ENCODE measurements around the gene MACROH2A2.

Gene MACROH2A2

DNA sequence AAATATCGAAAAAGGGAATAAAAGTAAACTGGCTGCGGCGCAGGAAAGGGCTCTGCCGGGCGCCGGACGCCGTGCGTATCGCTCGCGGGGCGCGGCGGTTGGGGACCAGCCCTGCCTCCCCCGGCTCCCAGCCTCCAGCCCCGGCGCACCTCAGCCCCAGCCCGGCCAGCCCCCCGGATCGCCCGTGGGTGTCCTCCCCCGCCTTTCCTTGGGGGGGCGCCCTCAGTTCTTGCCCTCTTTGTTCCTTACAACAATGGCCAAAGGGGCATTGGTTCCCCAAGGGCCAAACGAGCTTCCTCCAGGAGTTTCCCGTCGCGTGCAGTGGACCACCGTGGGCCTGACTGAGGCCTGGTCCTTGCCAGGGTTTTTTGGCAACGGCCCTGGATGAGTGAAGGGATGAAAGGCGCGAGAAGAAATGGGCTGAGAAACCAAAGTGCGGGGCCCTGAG is 1.2 kb downstream of the MACROH2A2 start:
- DNase-seq (ENCODE audit: insufficient read length, low spot score) (no peak), FAIRE-seq (no peak)
- TF ChIP-seq, protein P1, sequence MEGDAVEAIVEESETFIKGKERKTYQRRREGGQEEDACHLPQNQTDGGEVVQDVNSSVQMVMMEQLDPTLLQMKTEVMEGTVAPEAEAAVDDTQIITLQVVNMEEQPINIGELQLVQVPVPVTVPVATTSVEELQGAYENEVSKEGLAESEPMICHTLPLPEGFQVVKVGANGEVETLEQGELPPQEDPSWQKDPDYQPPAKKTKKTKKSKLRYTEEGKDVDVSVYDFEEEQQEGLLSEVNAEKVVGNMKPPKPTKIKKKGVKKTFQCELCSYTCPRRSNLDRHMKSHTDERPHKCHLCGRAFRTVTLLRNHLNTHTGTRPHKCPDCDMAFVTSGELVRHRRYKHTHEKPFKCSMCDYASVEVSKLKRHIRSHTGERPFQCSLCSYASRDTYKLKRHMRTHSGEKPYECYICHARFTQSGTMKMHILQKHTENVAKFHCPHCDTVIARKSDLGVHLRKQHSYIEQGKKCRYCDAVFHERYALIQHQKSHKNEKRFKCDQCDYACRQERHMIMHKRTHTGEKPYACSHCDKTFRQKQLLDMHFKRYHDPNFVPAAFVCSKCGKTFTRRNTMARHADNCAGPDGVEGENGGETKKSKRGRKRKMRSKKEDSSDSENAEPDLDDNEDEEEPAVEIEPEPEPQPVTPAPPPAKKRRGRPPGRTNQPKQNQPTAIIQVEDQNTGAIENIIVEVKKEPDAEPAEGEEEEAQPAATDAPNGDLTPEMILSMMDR (IDR thresholded peaks at IDR 0.05; ENCODE audit: insufficient read depth, missing control alignments): no peak

DNA sequence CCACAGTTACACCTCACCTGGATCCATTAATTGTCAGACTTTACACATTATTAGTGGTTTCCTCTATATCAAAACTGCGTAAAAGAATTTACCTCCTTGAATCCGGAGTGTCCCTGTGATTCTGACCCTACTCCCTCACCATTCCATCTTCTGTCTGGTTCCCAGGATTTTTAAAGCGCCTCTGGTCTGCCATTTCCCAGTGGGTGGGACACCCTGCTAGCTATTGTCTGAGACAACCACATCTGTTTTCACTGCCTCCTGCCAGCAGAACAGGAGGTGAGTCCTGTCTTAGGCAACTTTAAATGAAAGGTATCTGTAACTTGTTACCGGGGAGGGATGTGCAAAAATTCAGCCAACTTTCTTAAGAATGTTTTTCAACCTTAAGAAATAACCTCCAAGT is 2.3 kb downstream of the MACROH2A2 start:
- DNase-seq (ENCODE audit: insufficient read length, low spot score): no peak
- FAIRE-seq: no peak
- TF ChIP-seq, protein P1 (IDR thresholded peaks at IDR 0.05; ENCODE audit: insufficient read depth, missing control alignments): no peak

DNA sequence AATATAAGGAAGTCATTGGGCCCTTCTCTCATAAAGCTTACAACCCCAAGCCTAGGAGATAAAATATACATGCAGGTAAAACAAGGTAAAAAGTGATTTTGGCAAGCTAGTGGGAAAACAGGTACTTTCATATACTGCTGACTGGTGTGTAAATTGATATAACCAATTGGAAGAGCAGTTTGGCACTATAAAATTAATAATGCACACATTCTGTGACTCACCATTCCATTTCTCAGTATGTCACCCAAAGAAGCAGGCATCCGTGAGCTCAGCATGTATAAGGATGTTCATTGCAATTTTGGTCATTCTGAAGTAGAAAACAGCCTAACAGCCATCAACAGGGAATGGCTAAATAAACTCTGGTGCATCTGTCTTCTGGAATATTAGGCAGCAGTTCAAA is 2.9 kb downstream of the MACROH2A2 start:
- FAIRE-seq (no peak), DNase-seq (ENCODE audit: insufficient read length, low spot score) (no peak)
- TF ChIP-seq, protein P1 (IDR thresholded peaks at IDR 0.05; ENCODE audit: insufficient read depth, missing control alignments): no peak

DNA sequence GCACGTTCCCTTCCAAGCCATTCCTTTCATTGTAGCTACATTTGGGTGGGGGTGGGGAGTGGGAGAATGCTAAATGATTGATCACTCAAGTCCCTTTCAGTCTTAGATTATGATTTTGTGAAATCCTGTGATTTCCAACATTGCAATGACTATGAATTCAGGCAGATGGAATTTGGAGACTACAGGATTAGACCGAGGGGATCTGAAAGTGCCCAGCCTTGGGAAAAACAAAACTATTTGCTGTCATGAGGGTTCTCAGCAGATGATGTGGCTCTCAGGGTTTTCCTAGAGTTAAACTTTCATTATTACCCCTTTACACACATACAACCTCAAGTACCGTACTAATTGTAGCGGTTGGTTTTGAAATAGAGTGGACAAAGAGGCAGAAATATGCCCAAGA is 4.7 kb downstream of the MACROH2A2 start:
- DNase-seq (ENCODE audit: insufficient read length, low spot score) (no peak), FAIRE-seq (no peak)
- TF ChIP-seq, protein P1 (IDR thresholded peaks at IDR 0.05; ENCODE audit: insufficient read depth, missing control alignments): no peak

DNA sequence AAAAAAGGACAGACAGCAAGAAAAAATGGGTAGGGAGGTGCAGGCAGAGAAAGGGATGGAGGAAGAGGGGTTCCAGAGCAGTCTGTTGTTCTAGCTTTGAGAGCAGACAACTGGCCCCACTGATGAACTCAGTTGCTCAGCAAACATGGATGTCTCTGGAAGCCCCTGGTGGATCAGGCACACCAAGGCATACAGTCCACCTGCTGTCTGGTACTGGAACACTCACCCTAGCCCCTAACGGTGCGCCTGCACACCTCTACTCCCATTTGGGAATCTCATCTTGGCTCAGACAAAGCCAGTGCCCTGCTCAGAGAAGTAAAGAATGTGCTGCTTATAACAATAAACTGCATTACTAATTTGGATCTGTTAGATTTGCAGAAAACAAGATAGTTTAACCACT is 7.7 kb downstream of the MACROH2A2 start:
- no peak for DNase-seq (ENCODE audit: insufficient read length, low spot score)
- FAIRE-seq: no peak
- TF ChIP-seq, protein P1 (IDR thresholded peaks at IDR 0.05; ENCODE audit: insufficient read depth, missing control alignments): no peak

DNA sequence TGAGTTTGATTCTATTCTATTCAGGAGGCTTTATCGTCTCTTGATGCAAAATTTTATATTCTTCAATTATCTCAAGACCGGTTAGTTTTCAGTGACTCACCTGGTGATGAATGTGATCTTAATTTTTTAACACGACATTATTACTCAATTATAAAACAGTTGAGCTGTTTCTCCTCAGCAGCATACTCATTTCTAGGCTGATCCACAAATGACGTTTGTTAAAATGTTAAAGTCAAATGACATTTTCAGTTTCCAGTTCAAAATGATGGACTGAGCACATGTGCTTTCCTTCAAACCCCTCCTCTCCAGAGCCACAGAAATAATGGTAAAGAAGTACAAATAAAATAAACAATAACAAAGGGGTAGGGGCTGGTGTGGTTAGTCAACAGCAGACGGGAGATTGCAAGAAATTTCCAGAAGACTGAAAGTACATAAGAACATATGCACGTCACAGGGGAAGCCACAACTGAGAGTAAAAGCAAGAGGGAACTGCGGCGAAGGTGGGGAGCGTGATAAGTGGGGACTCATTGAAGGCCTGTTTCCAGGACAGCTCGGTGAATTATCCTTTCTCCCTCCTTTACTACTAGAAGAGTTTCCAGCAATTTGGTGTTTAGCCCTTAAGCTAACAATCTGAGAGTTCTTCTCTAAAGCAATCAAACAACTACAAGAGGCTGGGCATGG is 10.9 kb downstream of the MACROH2A2 start:
- no peak for DNase-seq (ENCODE audit: insufficient read length, low spot score)
- TF ChIP-seq, protein P1 (IDR thresholded peaks at IDR 0.05; ENCODE audit: insufficient read depth, missing control alignments): no peak
- FAIRE-seq: no peak

DNA sequence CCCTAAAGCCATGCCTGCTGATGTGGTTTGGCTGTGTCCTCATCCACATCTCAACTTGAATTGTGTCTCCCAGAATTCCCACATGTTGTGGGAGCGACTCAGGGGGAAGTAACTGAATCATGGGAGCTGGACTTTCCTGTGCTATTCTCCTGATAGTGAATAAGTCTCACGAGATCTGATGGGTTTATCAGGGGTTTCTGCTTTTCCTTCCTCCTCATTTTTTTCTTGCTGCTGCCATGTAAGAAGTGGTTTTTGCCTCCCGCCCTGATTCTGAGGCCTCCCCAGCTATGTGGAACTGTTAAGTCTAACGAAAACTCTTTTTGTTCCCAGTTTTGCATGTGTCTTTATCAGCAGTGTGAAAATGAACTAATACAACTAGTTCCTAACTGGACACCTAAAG is 11.8 kb downstream of the MACROH2A2 start:
- DNase-seq (ENCODE audit: insufficient read length, low spot score) (no peak), FAIRE-seq (no peak)
- TF ChIP-seq, protein P1 (IDR thresholded peaks at IDR 0.05; ENCODE audit: insufficient read depth, missing control alignments): no peak

Data from D721Med (cell line).